ENCODE measurements around the gene HNRNPA3. TPM values are rescaled to one million over a fixed set of nuclear protein-coding genes. Genes with fewer than 3 reads are reported as not detected.
"Not testable (repeated sequence)": the region's sequence is repeated elsewhere in the genome, so short reads cannot be mapped to it uniquely, and the experiment has no call there.

Gene HNRNPA3
- total RNA-seq, 2 experiments from 2014 or later = 309 to 312 TPM

- H3K4me1 Mint-ChIP-seq = peaks cover 80% of the 10 kb centered on the region
- H3K9me3 Mint-ChIP-seq = no peaks in the 10 kb centered on the region
- DNase-seq = no peak
- peak overlapping the region; percentile 84 for H3K27ac Mint-ChIP-seq
- ChIA-PET CTCF (interaction anchor here (0.8 to 4.3 kb wide), 3 partner anchors 10 to 77 kb away, joined by 3 to 57 read pairs (median 6); partner anchors contain the start of gene NFE2L2), POLR2A (interaction anchor here (1.6 to 7.4 kb wide), 7 partner anchors 10 to 47 kb away, joined by 4 to 142 read pairs (median 27); partner anchors contain the start of genes HNRNPA3 and NFE2L2)
- H3K36me3 Mint-ChIP-seq (ENCODE audit: low read depth) = peaks cover 40% of the 10 kb centered on the region
- no peaks in the 10 kb centered on the region for H3K27me3 Mint-ChIP-seq
- no peak overlapping the region for H3K4me3 Mint-ChIP-seq
Observed at GRCh38 chr2:177241711-177242120, 29.1 kb downstream of the HNRNPA3 start.

- DNase-seq = no peak
- ChIA-PET CTCF (interaction anchor here (4.3 kb wide), 1 partner anchor 22 kb away, joined by 57 read pairs; the partner anchor contains the start of gene NFE2L2), POLR2A (interaction anchor here (2.3 to 7.4 kb wide), 5 partner anchors 15 to 30 kb away, joined by 7 to 142 read pairs (median 31); partner anchors contain the start of genes HNRNPA3 and NFE2L2)
- Mint-ChIP-seq H3K27ac (peak overlapping the region; percentile 84), H3K27me3 (no peaks in the 10 kb centered on the region), H3K9me3 (no peaks in the 10 kb centered on the region), H3K4me3 (no peak overlapping the region), H3K36me3 (ENCODE audit: low read depth) (peaks cover 40% of the 10 kb centered on the region), H3K4me1 (peaks cover 82% of the 10 kb centered on the region)
Observed at GRCh38 chr2:177242121-177242987, 29.8 kb downstream of the HNRNPA3 start.

GRCh38 chr2:177243073-177243472 is 30.5 kb downstream of the HNRNPA3 start:
- H3K4me3 Mint-ChIP-seq = no peak overlapping the region
- ChIA-PET POLR2A (interaction anchor here (0.8 to 2.3 kb wide), 2 partner anchors 20 to 22 kb away, joined by 3 to 7 read pairs; no protein-coding TSS in a partner anchor), CTCF (no interaction called here)
- H3K9me3 Mint-ChIP-seq = no peaks in the 10 kb centered on the region
- peaks cover 38% of the 10 kb centered on the region for H3K36me3 Mint-ChIP-seq (ENCODE audit: low read depth)
- H3K4me1 Mint-ChIP-seq = peaks cover 82% of the 10 kb centered on the region
- H3K27me3 Mint-ChIP-seq = no peaks in the 10 kb centered on the region
- H3K27ac Mint-ChIP-seq = peak overlapping the region; percentile 84
- no peak for DNase-seq

GRCh38 chr2:177243476-177243875 is 30.9 kb downstream of the HNRNPA3 start:
- H3K27ac Mint-ChIP-seq = peak overlapping the region; percentile 84
- no peaks in the 10 kb centered on the region for H3K9me3 Mint-ChIP-seq
- no peaks in the 10 kb centered on the region for H3K27me3 Mint-ChIP-seq
- CTCF ChIA-PET = no interaction called here
- DNase-seq = no peak
- H3K4me3 Mint-ChIP-seq = no peak overlapping the region
- H3K36me3 Mint-ChIP-seq (ENCODE audit: low read depth) = peaks cover 35% of the 10 kb centered on the region
- peaks cover 78% of the 10 kb centered on the region for H3K4me1 Mint-ChIP-seq
- POLR2A ChIA-PET = interaction anchor here (0.8 to 2.3 kb wide), 4 partner anchors 20 to 32 kb away, joined by 3 to 7 read pairs (median 3); no protein-coding TSS in a partner anchor

- no peak overlapping the region for H3K4me3 Mint-ChIP-seq
- no peaks in the 10 kb centered on the region for H3K27me3 Mint-ChIP-seq
- H3K9me3 Mint-ChIP-seq = no peaks in the 10 kb centered on the region
- peaks cover 75% of the 10 kb centered on the region for H3K4me1 Mint-ChIP-seq
- H3K36me3 Mint-ChIP-seq (ENCODE audit: low read depth) = peaks cover 37% of the 10 kb centered on the region
- CTCF ChIA-PET = no interaction called here
- no peak for DNase-seq
- POLR2A ChIA-PET = interaction anchor here (0.8 to 2.3 kb wide), 3 partner anchors 19 to 33 kb away, joined by 3 to 7 read pairs (median 3); no protein-coding TSS in a partner anchor
- no peak overlapping the region for H3K27ac Mint-ChIP-seq
Observed at GRCh38 chr2:177244244-177244771, 31.7 kb downstream of the HNRNPA3 start.

GRCh38 chr2:177245010-177245422 is 32.4 kb downstream of the HNRNPA3 start:
- Mint-ChIP-seq H3K9me3 (no peaks in the 10 kb centered on the region), H3K4me3 (no peak overlapping the region), H3K27me3 (no peaks in the 10 kb centered on the region), H3K36me3 (ENCODE audit: low read depth) (peaks cover 38% of the 10 kb centered on the region), H3K4me1 (peaks cover 72% of the 10 kb centered on the region), H3K27ac (no peak overlapping the region)
- ChIA-PET POLR2A (interaction anchor here (2.3 kb wide), 1 partner anchor 18 kb away, joined by 7 read pairs; no protein-coding TSS in a partner anchor), CTCF (no interaction called here)
- DNase-seq = no peak

- CTCF ChIA-PET = no interaction called here
- Mint-ChIP-seq H3K27ac (no peak overlapping the region), H3K9me3 (no peaks in the 10 kb centered on the region), H3K36me3 (ENCODE audit: low read depth) (peaks cover 47% of the 10 kb centered on the region), H3K4me3 (no peak overlapping the region), H3K4me1 (peaks cover 72% of the 10 kb centered on the region), H3K27me3 (no peaks in the 10 kb centered on the region)
- DNase-seq = no peak
- POLR2A ChIA-PET = no interaction called here
Observed at GRCh38 chr2:177246000-177246399, 33.4 kb downstream of the HNRNPA3 start.

- peaks cover 51% of the 10 kb centered on the region for H3K36me3 Mint-ChIP-seq (ENCODE audit: low read depth)
- H3K4me3 Mint-ChIP-seq, POLR2A ChIA-PET, H3K27ac Mint-ChIP-seq, H3K27me3 Mint-ChIP-seq, DNase-seq, CTCF ChIA-PET, H3K9me3 Mint-ChIP-seq: not testable (repeated sequence)
- H3K4me1 Mint-ChIP-seq = peaks cover 72% of the 10 kb centered on the region
Observed at GRCh38 chr2:177246523-177247030, 34.0 kb downstream of the HNRNPA3 start.

GRCh38 chr2:177247693-177248262 is 35.2 kb downstream of the HNRNPA3 start:
- CTCF ChIA-PET = interaction anchor here (2.1 kb wide), 1 partner anchor 16 kb away, joined by 7 read pairs; no protein-coding TSS in a partner anchor
- no peak for DNase-seq
- Mint-ChIP-seq H3K36me3 (ENCODE audit: low read depth) (peaks cover 45% of the 10 kb centered on the region), H3K27me3 (no peaks in the 10 kb centered on the region), H3K4me1 (peaks cover 72% of the 10 kb centered on the region), H3K9me3 (no peaks in the 10 kb centered on the region), H3K4me3 (no peak overlapping the region), H3K27ac (no peak overlapping the region)
- POLR2A ChIA-PET = interaction anchor here (0.8 to 1.8 kb wide), 3 partner anchors 12 to 17 kb away, joined by 5 to 9 read pairs (median 5); partner anchors contain the start of gene NFE2L2

GRCh38 chr2:177249038-177249437 is 36.4 kb downstream of the HNRNPA3 start:
- no peaks in the 10 kb centered on the region for H3K9me3 Mint-ChIP-seq
- H3K4me1 Mint-ChIP-seq = peaks cover 75% of the 10 kb centered on the region
- no peak overlapping the region for H3K27ac Mint-ChIP-seq
- no peak for DNase-seq
- ChIA-PET POLR2A (interaction anchor here (5.8 to 8.4 kb wide), 2 partner anchors 9 to 16 kb away, joined by 27 to 158 read pairs; partner anchors contain the start of gene NFE2L2), CTCF (interaction anchor here (0.6 to 3.7 kb wide), 4 partner anchors 9 to 84 kb away, joined by 4 to 15 read pairs (median 8); no protein-coding TSS in a partner anchor)
- H3K36me3 Mint-ChIP-seq (ENCODE audit: low read depth) = peaks cover 47% of the 10 kb centered on the region
- no peaks in the 10 kb centered on the region for H3K27me3 Mint-ChIP-seq
- no peak overlapping the region for H3K4me3 Mint-ChIP-seq

- CTCF ChIA-PET = interaction anchor here (1.0 to 3.7 kb wide), 5 partner anchors 11 to 86 kb away, joined by 3 to 15 read pairs (median 4); partner anchors contain the start of gene NFE2L2
- Mint-ChIP-seq H3K9me3 (no peaks in the 10 kb centered on the region), H3K27ac (peak overlapping the region; percentile 49), H3K36me3 (ENCODE audit: low read depth) (peaks cover 44% of the 10 kb centered on the region), H3K4me3 (no peak overlapping the region), H3K4me1 (peaks cover 78% of the 10 kb centered on the region), H3K27me3 (no peaks in the 10 kb centered on the region)
- POLR2A ChIA-PET = interaction anchor here (1.1 to 8.4 kb wide), 4 partner anchors 10 to 38 kb away, joined by 3 to 158 read pairs (median 26); partner anchors contain the start of genes HNRNPA3 and NFE2L2
- DNase-seq = no peak
Observed at GRCh38 chr2:177250461-177250860, 37.9 kb downstream of the HNRNPA3 start.

- H3K27ac Mint-ChIP-seq = peak overlapping the region; percentile 95
- H3K4me1 Mint-ChIP-seq = peaks cover 78% of the 10 kb centered on the region
- H3K9me3 Mint-ChIP-seq = no peaks in the 10 kb centered on the region
- no peaks in the 10 kb centered on the region for H3K27me3 Mint-ChIP-seq
- ChIA-PET CTCF (interaction anchor here (0.9 to 3.7 kb wide), 5 partner anchors 12 to 87 kb away, joined by 3 to 15 read pairs (median 4); partner anchors contain the start of gene NFE2L2), POLR2A (interaction anchor here (1.1 to 8.4 kb wide), 5 partner anchors 11 to 39 kb away, joined by 3 to 158 read pairs (median 26); partner anchors contain the start of genes HNRNPA3 and NFE2L2)
- no peak for DNase-seq
- H3K36me3 Mint-ChIP-seq (ENCODE audit: low read depth) = peaks cover 47% of the 10 kb centered on the region
- H3K4me3 Mint-ChIP-seq = peak overlapping the region; percentile 16
Observed at GRCh38 chr2:177251165-177251542, 38.6 kb downstream of the HNRNPA3 start.

All from activated CD4-positive, alpha-beta memory T cell treated with anti-CD3 and anti-CD28 coated beads, Interleukin-2, amount 10 ng/mL, durations not matched to agents 7 days and 5 days (primary cell).